HG03097 (cell line): ENCODE results near the gene RABL6.

Source experiments
- ATAC-seq: cut with Tn5 transposase; IDR thresholded peaks from one replicate; pipeline ENCODE4 v1.9.1; 2021; ENCODE audit not compliant: unreplicated experiment, low FRiP score

Gene RABL6

GRCh38 chr9:136815422-136815782 lies 7.7 kb downstream of the RABL6 start:
- ATAC-seq = no peak

- ATAC-seq = no peak
Observed at GRCh38 chr9:136820971-136821825, 13.4 kb downstream of the RABL6 start.

- ATAC-seq = no peak
Observed at GRCh38 chr9:136821826-136822544, 14.2 kb downstream of the RABL6 start.

GRCh38 chr9:136823136-136824046 lies 15.6 kb downstream of the RABL6 start:
- ATAC-seq = no peak

- no peak for ATAC-seq
Observed at GRCh38 chr9:136824496-136825225, 16.9 kb downstream of the RABL6 start.

- ATAC-seq = no peak
Observed at GRCh38 chr9:136825295-136826187, 17.8 kb downstream of the RABL6 start.

GRCh38 chr9:136826188-136826541 lies 18.4 kb downstream of the RABL6 start:
- no peak for ATAC-seq

GRCh38 chr9:136826703-136827582 lies 19.2 kb downstream of the RABL6 start:
- no peak for ATAC-seq

- ATAC-seq = no peak
Observed at GRCh38 chr9:136827794-136828473, 20.2 kb downstream of the RABL6 start.

GRCh38 chr9:136828474-136829140 lies 20.9 kb downstream of the RABL6 start:
- no peak for ATAC-seq

GRCh38 chr9:136829412-136829811 lies 21.7 kb downstream of the RABL6 start:
- no peak for ATAC-seq

GRCh38 chr9:136829981-136830885 lies 22.5 kb downstream of the RABL6 start:
- no peak for ATAC-seq

- no peak for ATAC-seq
Observed at GRCh38 chr9:136831002-136831719, 23.4 kb downstream of the RABL6 start.

GRCh38 chr9:136831720-136832104 lies 24.0 kb downstream of the RABL6 start:
- ATAC-seq = no peak

GRCh38 chr9:136832581-136832980 lies 24.8 kb downstream of the RABL6 start:
- ATAC-seq = no peak
